ENCODE measurements around the gene CDH2.

GRCh38 chr18:28112056-28112470 lies 64.9 kb downstream of the CDH2 start:
- TF ChIP-seq POLR2A (IDR thresholded peaks at IDR 0.05) (no peak), CTCF (IDR thresholded peaks at IDR 0.05) (no peak)

All from ovary (tissue), 3 donors.